ENCODE results near the gene SOX5.

SOX5 gene

GRCh38 chr12:23726646-23727045, 222.8 kb downstream of the SOX5 start:
- no peak overlapping the region for H3K4me2 ChIP-seq (ENCODE audit: low read depth, low read length, poor library complexity, severe bottlenecking)
- H3F3A ChIP-seq (ENCODE audit: low read depth): no peaks in the 10 kb centered on the region
- no peaks in the 10 kb centered on the region for H3K9me2 ChIP-seq (replicated peaks; ENCODE audit: low read depth, low read length)
- no peaks in the 10 kb centered on the region for H3K4me1 ChIP-seq (ENCODE audit: insufficient read depth, low read length, poor library complexity, severe bottlenecking)
- no peaks in the 10 kb centered on the region for H4K20me1 ChIP-seq (ENCODE audit: insufficient read depth, low read length, poor library complexity, severe bottlenecking)
- no peaks in the 10 kb centered on the region for H3K79me2 ChIP-seq (ENCODE audit: insufficient read depth, low read length)
- no peaks in the 10 kb centered on the region for H3K27me3 ChIP-seq (ENCODE audit: insufficient read depth, low read length, poor library complexity, severe bottlenecking)
- H3K4me3 ChIP-seq (ENCODE audit: low read length, poor library complexity, severe bottlenecking): no peak overlapping the region
- TF ChIP-seq EZH2phosphoT487 (IDR thresholded peaks at IDR 0.05; ENCODE audit: borderline replicate concordance): no peak
- TF ChIP-seq CTCF (conservative IDR thresholded peaks at IDR 0.05; ENCODE audit: low read length): no peak
- H2AFZ ChIP-seq (ENCODE audit: low read length): no peak overlapping the region
- no peaks in the 10 kb centered on the region for H3K9me3 ChIP-seq (ENCODE audit: insufficient read depth, low read depth, low read length)
- H3K36me3 ChIP-seq (ENCODE audit: insufficient read depth, low read length): no peaks in the 10 kb centered on the region
- no peak overlapping the region for H3K9ac ChIP-seq (ENCODE audit: low read depth, low read length, poor library complexity, severe bottlenecking)

GRCh38 chr12:23722655-23723054, 226.8 kb downstream of the SOX5 start:
- Histone ChIP-seq H3F3A (ENCODE audit: low read depth) (no peaks in the 10 kb centered on the region), H3K27me3 (ENCODE audit: insufficient read depth, low read length, poor library complexity, severe bottlenecking) (no peaks in the 10 kb centered on the region), H2AFZ (ENCODE audit: low read length) (no peak overlapping the region), H3K9ac (ENCODE audit: low read depth, low read length, poor library complexity, severe bottlenecking) (no peak overlapping the region), H4K20me1 (ENCODE audit: insufficient read depth, low read length, poor library complexity, severe bottlenecking) (no peaks in the 10 kb centered on the region), H3K36me3 (ENCODE audit: insufficient read depth, low read length) (no peaks in the 10 kb centered on the region), H3K4me3 (ENCODE audit: low read length, poor library complexity, severe bottlenecking) (no peak overlapping the region), H3K4me1 (ENCODE audit: insufficient read depth, low read length, poor library complexity, severe bottlenecking) (no peaks in the 10 kb centered on the region), H3K9me2 (replicated peaks; ENCODE audit: low read depth, low read length) (no peaks in the 10 kb centered on the region), H3K79me2 (ENCODE audit: insufficient read depth, low read length) (no peaks in the 10 kb centered on the region), H3K4me2 (ENCODE audit: low read depth, low read length, poor library complexity, severe bottlenecking) (no peak overlapping the region), H3K9me3 (ENCODE audit: insufficient read depth, low read depth, low read length) (no peaks in the 10 kb centered on the region)
- TF ChIP-seq EZH2phosphoT487 (IDR thresholded peaks at IDR 0.05; ENCODE audit: borderline replicate concordance) (no peak), CTCF (conservative IDR thresholded peaks at IDR 0.05; ENCODE audit: low read length) (no peak)

- Histone ChIP-seq H3K9ac (ENCODE audit: low read depth, low read length, poor library complexity, severe bottlenecking) (no peak overlapping the region), H3K9me3 (ENCODE audit: insufficient read depth, low read depth, low read length) (no peaks in the 10 kb centered on the region), H3K4me3 (ENCODE audit: low read length, poor library complexity, severe bottlenecking) (no peak overlapping the region), H3K27me3 (ENCODE audit: insufficient read depth, low read length, poor library complexity, severe bottlenecking) (no peaks in the 10 kb centered on the region), H3K4me2 (ENCODE audit: low read depth, low read length, poor library complexity, severe bottlenecking) (no peak overlapping the region), H3K4me1 (ENCODE audit: insufficient read depth, low read length, poor library complexity, severe bottlenecking) (no peaks in the 10 kb centered on the region), H3K9me2 (replicated peaks; ENCODE audit: low read depth, low read length) (no peaks in the 10 kb centered on the region), H3K79me2 (ENCODE audit: insufficient read depth, low read length) (no peaks in the 10 kb centered on the region), H4K20me1 (ENCODE audit: insufficient read depth, low read length, poor library complexity, severe bottlenecking) (no peaks in the 10 kb centered on the region), H2AFZ (ENCODE audit: low read length) (no peak overlapping the region), H3K36me3 (ENCODE audit: insufficient read depth, low read length) (no peaks in the 10 kb centered on the region), H3F3A (ENCODE audit: low read depth) (no peaks in the 10 kb centered on the region)
- TF ChIP-seq CTCF (conservative IDR thresholded peaks at IDR 0.05; ENCODE audit: low read length): no peak
Observed at GRCh38 chr12:23721268-23721667, 228.2 kb downstream of the SOX5 start.
